Measurements from ENCODE around the gene BYSL.

Gene BYSL

GRCh38 chr6:41920921-41921711 lies at the start of gene BYSL, which contains the start of gene MED20:
Gene BYSL, plus strand, starts transcription at chr6:41921499. Its CDS starts 64 bp downstream, at chr6:41921563.
Gene MED20, minus strand, starts transcription at chr6:41921139. Its CDS starts 121 bp downstream, at chr6:41921018.
- peak; percentile 88 for DNase-seq

DNA sequence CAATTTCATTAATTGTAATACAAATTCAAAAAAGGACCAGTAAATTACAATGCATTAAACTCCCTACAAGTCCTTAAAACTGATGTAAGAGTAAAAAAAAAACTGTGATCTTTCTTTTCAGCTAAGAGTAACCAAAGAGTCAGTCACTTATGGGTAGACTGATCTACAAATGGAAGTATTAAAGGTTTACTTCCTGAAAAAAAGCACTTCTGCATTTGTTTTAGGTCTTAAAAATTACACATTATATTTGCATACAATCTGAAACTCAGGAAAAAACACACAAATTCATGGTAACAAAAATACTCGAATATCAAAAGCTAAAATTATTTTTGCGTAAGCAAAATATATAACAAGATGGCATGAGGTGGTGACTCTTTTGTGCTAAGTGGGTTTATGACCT lies 49.6 kb upstream of the BYSL start:
- no peak for DNase-seq

DNA sequence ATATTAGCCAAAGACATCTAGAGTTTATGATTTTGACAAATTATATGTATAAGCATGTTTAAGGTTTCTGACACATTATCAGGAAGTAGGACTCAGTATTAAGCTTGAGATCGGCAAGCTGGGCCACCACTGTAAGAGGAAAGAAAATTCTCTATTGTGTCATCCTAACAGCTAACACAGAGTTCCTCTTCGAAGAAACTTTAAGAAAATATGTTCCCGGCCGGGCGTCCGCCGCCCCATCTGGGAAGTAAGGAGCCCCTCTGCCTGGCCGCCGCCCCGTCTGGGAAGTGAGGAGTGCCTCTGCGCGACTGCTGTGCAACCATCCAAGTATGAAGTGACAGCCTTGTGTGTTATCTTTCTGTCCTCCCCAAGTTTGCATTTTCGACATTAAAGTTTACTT lies 49.2 kb upstream of the BYSL start:
- no peak for DNase-seq

DNA sequence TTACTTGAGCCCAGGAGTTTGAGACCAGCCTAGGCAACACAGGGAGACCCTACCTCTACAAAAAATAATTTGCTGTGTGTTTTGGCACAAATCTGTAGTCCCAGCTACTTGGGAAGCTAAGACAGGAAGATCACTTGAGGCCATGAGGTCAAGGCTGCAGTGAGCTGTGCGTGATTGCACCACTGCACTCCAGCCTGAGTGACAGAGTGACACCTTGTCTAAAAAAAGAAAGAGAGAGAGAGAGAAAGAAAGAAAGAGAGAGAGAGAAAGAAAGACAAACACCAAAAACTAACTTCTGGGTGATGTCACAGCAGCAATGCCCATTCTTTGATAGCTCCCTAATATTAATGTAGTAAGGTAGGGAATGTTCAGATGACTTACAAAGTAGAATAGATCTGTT lies 46.6 kb upstream of the BYSL start:
- DNase-seq = no peak

GRCh38 chr6:41877051-41877680 lies 44.1 kb upstream of the BYSL start:
- no peak for DNase-seq

DNA sequence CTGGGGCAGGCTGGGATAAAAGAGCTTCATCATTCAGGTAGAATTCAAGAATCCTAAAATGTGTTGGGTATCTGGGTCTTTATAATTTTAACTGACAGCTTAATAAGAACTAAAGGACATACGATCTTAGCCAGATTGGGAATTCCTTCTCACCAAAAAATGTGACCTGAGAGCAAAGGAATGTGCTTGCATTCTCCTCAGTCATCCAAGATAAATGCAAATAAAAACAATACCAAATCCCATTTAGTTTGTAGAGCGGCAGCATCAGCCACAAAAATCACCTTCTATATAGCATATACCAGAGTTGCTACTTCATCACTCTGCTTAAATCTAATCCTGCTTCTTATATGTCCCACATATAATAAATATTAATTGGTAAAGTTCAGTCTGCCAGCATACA lies 43.1 kb upstream of the BYSL start:
- no peak for DNase-seq

- DNase-seq = no peak
Measured at GRCh38 chr6:41878961-41879405, 42.3 kb upstream of the BYSL start.

- DNase-seq = no peak
Measured at GRCh38 chr6:41881506-41881905, 39.8 kb upstream of the BYSL start.

DNA sequence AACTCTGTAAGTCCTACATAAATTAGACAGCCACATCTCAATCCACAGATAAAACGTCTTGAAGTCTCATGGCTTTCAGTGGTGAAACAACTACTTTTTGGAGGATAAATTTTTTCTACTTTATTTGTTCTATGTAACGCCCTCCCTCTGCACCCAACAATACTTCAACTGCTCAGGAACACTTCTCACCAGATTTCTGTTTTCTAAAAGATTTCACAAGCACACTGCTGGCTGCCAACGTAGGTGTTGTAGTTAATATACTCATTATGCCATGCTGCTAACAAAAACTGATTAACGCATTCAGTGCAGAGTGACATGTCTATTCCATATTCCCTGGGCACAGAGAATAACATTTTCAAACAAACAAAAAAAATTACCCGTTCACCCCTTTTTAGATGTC lies 36.3 kb upstream of the BYSL start:
- no peak for DNase-seq

DNA sequence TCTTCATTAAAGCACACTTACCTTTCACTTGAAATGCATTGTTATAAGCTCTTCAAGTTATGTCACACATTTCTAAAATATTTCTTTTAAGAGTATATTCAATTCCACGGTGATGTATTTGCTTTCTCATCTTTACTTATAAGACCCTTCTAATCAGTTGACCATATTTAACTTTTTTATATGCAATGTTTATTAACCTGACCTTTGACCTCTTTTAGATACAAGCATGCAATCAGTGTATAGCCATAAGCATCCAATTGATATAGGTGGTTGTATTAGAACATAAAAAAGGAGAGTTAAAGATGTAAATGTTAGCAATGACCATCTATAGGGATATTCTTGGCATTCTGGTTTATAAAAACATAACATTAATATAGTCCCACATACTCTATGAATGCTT lies 35.4 kb upstream of the BYSL start:
- DNase-seq = no peak

DNA sequence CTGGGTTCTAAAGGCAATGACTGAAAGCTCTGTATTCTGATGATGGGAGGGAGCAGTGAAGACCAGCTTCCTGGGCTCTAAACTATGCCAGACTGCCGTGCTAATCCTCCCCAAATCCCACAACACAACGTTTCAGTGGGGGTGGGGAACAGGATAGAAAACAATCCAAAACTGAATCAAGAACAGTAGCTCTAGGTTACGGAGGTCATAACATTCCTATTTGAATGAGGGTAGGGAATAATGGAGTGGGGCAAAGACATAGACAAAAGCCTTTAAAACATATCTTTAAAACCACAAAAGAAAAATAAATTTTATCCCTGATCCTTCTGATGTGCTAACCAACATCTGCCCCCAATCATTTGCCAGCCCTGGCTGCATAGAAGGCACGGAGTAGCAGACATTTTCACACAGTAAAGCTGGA lies 34.0 kb upstream of the BYSL start:
- DNase-seq = no peak

DNA sequence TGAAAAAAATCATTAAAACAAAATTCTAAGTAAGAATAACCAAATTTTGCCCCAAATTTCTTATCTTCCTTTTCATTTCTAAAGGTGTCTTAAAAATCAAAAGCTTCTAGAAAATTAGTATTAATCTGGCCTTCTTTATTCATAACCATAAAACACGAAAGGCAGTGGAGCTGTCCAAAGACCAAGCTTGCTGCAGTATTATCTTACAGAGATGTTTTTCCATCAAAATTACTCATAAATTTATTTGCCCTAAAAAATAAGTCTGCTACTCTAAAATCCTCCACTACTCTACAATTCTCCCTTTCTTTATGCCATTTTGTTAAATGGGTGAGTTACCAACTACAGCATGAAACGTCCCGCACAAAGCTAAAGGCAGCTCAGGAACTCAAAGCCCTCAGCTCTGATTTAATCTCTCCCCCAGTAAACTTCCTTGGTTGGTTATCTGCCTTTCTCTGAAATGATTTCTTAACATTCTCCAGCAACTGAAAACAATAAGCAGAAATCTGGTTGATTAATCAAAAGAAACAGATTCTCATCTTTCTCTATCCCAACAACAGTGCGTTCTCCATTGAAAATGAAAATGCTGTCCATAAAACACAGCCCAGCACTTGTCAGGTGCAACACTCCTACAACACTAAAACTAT lies 28.3 kb upstream of the BYSL start:
- DNase-seq = no peak

DNA sequence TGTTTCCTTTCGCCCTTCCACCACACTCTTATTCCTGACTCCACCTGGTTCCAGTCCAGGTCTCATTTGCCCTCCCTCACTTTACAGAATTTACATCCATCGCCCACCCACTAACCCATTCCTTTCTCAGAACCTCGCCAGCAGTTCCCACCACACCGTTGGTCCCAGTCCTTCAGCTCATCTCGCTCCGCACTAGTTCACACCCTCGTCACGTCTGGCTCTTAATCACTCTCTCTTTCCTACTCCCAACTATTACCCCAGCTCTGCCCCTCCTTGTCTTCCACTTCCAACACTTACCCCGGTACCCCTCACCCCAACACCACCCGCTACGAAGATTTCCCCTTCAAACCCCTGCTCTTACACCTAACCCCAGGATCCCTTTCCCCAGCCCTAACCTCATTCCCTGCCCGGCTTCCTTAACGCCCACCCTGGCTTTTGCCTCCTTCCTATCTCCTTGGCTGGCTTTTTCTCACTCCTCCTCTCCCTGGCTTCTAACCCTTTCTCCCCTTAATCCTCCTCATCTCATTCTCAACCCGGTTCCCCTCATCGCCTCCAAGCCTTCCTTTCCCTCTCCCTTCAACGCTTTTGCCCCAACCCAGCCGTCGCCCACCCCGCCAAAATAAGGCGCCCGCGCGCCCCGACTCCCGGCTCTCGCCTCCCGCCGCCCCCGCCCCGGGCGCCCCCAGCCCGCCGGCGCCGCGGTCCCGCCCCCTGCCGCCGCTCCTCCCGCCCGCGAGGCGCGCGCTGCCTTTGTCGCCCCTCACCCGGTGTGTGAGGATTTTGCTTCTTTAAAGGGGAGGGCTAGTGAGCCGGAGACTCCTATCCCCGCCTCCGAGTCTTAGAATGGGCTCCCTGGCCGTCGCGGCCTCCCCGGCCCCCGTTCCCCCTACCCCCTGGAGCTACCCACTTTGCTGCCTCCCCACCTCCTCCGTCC lies 26.7 kb upstream of the BYSL start:
- no peak for DNase-seq

DNA sequence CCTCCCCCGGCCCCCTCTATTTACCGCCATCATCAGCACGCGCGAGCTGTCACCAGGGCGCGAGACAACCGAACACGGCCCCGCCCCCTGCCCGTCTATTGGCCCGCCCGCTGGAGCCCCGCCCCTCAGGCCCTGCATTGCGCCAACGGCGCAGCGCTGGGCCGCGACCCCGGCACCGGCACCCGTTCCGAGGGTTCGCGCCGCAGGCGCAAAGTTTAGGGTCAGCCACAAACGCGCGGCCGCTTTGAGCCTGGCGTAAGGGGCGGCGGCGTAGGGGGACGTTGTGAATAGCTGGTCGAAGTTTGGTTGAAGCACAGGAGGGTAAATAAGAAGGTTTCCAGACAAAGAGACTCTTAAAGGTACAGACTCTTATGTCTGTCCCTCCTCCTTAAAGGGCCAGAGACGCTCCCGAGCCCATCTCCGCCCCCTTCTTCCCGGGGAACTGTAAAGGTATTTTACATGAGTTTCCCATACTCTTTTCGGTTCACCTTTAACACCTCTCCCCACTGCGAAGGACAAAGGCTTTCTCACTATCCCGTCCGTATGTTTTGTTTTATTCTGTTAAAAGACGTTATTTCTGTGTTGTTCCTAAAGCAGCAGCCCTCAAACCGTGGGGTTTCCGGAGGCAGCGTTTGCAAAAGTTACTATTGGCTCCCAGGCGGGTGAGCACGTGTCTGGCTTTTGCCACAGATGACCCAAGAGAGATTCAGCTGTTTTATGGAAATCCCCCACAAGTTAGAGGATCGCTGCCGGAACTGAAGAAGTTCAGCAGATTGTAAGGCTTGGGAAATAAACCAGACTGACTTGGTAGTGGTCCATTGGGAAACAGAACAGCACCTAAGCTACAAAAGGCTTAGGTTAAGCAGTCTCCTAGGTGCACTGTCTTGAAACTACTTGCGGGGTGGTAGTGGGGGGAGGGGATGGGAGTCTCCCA lies 25.7 kb upstream of the BYSL start, which contains the start of gene USP49:
Gene USP49, minus strand, starts transcription at position 76 of the 934 bp plus-strand sequence. CDS start 88,392 bp downstream, outside the sequence.
- peak; percentile 97 for DNase-seq

DNA sequence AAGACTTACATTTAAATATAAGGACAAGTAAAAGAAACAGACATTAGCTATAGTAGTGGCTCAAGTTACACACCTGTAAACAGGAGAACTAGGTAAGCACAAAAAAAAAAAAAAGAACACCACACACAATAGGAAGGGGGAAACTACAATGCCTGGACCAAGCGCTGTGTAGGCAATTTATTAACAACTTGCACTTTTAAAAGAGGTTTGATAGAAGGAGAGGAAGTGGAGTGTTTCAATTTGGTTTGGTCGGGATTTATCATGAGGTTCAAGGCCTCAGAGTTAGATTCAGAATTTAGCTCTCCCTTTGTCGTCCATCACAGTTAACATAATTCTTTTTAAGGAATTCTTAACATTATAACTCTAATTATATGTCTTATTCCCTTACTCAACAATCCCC lies 25.0 kb upstream of the BYSL start:
- DNase-seq = no peak

GRCh38 chr6:41900861-41901260 lies 20.4 kb upstream of the BYSL start:
- no peak for DNase-seq

GRCh38 chr6:41901882-41902519 lies 19.3 kb upstream of the BYSL start:
- no peak for DNase-seq

- no peak for DNase-seq
Measured at GRCh38 chr6:41909727-41910126, 11.6 kb upstream of the BYSL start.

DNA sequence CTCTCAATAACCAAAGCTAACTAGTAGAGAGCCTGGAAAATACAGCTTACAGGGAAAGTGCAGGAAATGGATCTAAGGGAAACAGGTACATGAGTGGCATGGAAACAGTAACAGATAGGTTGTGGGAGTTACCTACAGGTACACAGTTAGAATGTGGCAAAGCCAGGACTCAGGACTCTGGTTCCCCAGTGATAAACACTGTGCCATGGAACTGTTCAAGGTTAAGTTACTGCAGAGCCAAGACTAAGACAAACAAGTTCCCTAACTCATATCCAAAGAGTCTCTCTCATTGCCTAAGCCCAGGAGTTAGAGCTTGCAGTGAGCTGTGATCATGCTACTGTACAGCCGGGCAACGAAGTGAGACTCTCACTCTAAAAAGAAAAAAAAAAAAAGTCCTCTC lies 7.0 kb upstream of the BYSL start:
- no peak for DNase-seq

GRCh38 chr6:41914869-41915530 lies 6.3 kb upstream of the BYSL start:
- no peak for DNase-seq

Measured in COR-L47 (cell line).